HL-60 (cell line): ENCODE results near the gene GSTA5.
"Not testable (repeated sequence)": the region's sequence is repeated elsewhere in the genome, so short reads cannot be mapped to it uniquely, and the experiment has no call there.

Experiments
- DNase-seq, 2 experiments: peaks; one replicate each; pipeline ENCODE4 v3.0.0-alpha.2; 2010 to 2020; ENCODE audit warnings: low read depth in 1 of 2, low spot score in 1 of 2
- H3K27ac ChIP-seq: fragments of 250-450 bp; sonication (Bioruptor Pico); replicated peaks from 2 replicates; pipeline ENCODE4 v1.5.1; 2020; ENCODE audit warnings: mild to moderate bottlenecking, moderate library complexity
- H3K27me3 ChIP-seq: fragments of 250-450 bp; sonication (Bioruptor Pico); 2 replicates; pipeline ENCODE4 v1.5.1; 2021; ENCODE audit warnings: mild to moderate bottlenecking, moderate library complexity; ENCODE audit not compliant: insufficient read depth, poor library complexity, severe bottlenecking
- H3K4me3 ChIP-seq: replicated peaks from 2 replicates; pipeline ENCODE4 v1.5.1; 2011; ENCODE audit warnings: mild to moderate bottlenecking, control low read depth, low read length; ENCODE audit not compliant: insufficient read depth
- CTCF ChIP-seq: IDR thresholded peaks from one replicate; pipeline ENCODE4 v1.5.1; 2011; ENCODE audit warnings: low read length, control low read depth, inconsistent platforms; ENCODE audit not compliant: insufficient read depth
- GABPA ChIP-seq: IDR thresholded peaks from 2 replicates; pipeline ENCODE4 v1.6.1; 2012; ENCODE audit warnings: low read depth
- POLR2AphosphoS5 ChIP-seq: IDR thresholded peaks from 2 replicates; pipeline ENCODE4 v1.6.1; 2012; ENCODE audit warnings: low read depth
- SPI1 ChIP-seq: IDR thresholded peaks from 2 replicates; pipeline ENCODE4 v1.6.1; 2012; ENCODE audit warnings: low read depth, mild to moderate bottlenecking, borderline replicate concordance
- TF ChIP-seq, protein P1 (sequence below): IDR thresholded peaks from 2 replicates; pipeline ENCODE4 v1.6.1; 2012; ENCODE audit warnings: low read depth; ENCODE audit not compliant: insufficient replicate concordance

Gene GSTA5

DNA sequence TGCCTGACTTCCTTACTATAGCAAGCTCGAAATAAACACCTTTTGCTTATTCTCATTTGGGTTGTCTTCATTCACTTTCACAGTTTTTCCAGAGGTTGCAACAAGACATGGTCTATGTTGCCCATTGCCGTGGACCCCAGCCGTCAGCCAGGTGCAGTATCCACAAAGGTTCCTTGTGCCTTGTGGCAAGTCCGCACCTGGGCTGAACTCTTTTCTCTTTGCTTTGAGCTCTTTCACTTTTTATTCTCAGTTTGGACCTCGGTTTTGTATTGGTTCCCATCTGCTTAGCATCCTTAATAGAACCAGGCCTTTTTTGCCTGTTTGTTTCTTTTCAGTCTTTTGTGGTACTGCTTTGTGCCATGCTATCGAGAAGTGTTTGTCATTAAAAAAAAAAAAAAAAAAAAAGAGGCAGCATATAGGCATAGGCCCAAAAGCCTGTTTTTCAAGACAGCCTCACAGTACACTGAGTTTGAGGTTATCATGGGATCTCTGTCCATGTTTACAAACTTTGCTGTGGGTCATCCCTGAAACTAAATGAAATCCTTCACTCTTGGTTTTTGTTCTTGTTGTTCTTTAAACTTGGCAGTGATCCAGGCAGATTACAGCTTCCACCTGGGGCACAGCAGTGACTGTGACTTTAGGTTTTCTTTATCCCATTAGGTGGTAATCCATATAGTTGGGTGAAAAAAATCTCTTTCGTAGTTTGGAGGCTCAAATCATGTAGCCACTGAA lies 35.6 kb upstream of the GSTA5 start:
- TF ChIP-seq GABPA, result no peak
- Histone ChIP-seq H3K27ac (no peak overlapping the region), H3K4me3 (no peak overlapping the region), H3K27me3 (no peaks in the 10 kb centered on the region)
- DNase-seq, result no peak

- Histone ChIP-seq H3K27me3 (no peaks in the 10 kb centered on the region), H3K27ac (no peak overlapping the region), H3K4me3 (no peak overlapping the region)
- no peak for DNase-seq
- TF ChIP-seq SPI1 (no peak), CTCF (no peak), GABPA (no peak), POLR2AphosphoS5 (no peak)
- TF ChIP-seq, protein P1, sequence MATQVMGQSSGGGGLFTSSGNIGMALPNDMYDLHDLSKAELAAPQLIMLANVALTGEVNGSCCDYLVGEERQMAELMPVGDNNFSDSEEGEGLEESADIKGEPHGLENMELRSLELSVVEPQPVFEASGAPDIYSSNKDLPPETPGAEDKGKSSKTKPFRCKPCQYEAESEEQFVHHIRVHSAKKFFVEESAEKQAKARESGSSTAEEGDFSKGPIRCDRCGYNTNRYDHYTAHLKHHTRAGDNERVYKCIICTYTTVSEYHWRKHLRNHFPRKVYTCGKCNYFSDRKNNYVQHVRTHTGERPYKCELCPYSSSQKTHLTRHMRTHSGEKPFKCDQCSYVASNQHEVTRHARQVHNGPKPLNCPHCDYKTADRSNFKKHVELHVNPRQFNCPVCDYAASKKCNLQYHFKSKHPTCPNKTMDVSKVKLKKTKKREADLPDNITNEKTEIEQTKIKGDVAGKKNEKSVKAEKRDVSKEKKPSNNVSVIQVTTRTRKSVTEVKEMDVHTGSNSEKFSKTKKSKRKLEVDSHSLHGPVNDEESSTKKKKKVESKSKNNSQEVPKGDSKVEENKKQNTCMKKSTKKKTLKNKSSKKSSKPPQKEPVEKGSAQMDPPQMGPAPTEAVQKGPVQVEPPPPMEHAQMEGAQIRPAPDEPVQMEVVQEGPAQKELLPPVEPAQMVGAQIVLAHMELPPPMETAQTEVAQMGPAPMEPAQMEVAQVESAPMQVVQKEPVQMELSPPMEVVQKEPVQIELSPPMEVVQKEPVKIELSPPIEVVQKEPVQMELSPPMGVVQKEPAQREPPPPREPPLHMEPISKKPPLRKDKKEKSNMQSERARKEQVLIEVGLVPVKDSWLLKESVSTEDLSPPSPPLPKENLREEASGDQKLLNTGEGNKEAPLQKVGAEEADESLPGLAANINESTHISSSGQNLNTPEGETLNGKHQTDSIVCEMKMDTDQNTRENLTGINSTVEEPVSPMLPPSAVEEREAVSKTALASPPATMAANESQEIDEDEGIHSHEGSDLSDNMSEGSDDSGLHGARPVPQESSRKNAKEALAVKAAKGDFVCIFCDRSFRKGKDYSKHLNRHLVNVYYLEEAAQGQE, result no peak
Measured at GRCh38 chr6:52872031-52872430, 31.4 kb upstream of the GSTA5 start.

GRCh38 chr6:52871621-52872020 lies 31.0 kb upstream of the GSTA5 start:
- TF ChIP-seq CTCF (no peak), POLR2AphosphoS5 (no peak), GABPA (no peak), SPI1 (no peak)
- TF ChIP-seq, protein P1, result no peak
- no peak for DNase-seq
- Histone ChIP-seq H3K4me3 (no peak overlapping the region), H3K27ac (no peak overlapping the region), H3K27me3 (no peaks in the 10 kb centered on the region)

DNA sequence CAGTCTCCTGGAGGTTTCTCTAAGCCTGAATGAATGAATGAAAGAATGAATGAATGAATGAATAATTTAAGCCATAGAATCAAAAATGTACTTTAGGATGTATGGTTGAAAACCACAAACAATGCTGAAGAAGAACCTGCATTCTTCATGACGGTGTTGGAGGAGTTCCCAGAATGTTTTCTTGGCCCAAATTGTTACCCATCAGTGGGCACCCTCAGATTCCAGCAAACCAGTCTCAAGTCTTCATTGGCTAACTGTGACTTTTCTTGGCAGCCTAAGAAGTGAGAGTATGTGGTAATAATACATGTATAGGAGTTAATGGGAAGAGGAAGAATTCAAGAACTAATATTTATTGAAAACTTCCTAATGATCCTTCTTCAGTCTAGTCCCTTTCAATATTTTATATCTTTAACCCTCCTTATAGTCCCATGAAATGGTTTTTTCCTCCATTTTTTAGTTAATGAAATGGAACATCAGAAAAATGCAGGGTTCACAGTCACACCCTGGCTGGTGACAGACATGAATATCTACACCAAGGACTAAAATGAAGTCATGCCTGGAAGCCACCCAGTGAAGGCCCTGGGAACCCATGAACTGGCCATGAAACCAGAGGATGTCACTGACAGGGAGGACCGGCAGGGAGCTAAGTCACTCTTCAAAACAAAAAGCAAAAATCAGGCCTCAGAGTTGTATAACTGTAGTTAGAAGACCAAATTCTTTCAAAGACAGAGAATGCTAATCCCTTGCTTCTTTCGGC lies 29.9 kb upstream of the GSTA5 start:
- not testable (repeated sequence) for DNase-seq, H3K4me3 ChIP-seq, H3K27me3 ChIP-seq, H3K27ac ChIP-seq

DNA sequence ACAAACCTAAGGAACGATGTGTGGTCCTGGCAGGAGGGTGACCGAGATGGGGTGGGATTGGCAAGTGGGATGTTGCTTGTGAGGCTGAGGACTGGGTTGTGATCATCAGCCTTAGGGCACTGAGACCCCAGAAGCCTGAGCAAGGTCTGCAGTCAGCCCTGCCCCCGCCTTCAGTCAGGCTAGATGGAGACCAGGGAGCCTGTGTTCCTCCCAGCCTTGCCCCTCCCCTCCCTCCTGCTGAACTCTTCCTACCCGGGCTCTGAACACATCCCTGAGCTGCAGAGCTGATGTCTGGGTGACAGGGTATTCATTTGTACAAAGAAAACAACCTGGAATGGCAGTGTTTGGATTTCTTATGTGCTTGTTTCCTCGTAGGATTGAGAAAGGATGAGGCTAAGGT lies 28.3 kb upstream of the GSTA5 start:
- not testable (repeated sequence) for DNase-seq, H3K4me3 ChIP-seq

More for the DNA sequence above, 28.3 kb upstream of the GSTA5 start:
- not testable (repeated sequence) for H3K27ac ChIP-seq, H3K27me3 ChIP-seq
